ENCODE measurements around the gene KIAA0753. TPM values are rescaled to one million over a fixed set of nuclear protein-coding genes. Genes with fewer than 3 reads are reported as not detected.
"Not testable (repeated sequence)": the region's sequence is repeated elsewhere in the genome, so short reads cannot be mapped to it uniquely, and the experiment has no call there.

KIAA0753 gene
- total RNA-seq, 2 experiments from 2014 or later = 20.8 to 21.4 TPM

- POLR2A ChIA-PET = no interaction called here
- CTCF ChIA-PET = no interaction called here
Observed at GRCh38 chr17:6611231-6611630, 29.3 kb downstream of the KIAA0753 start.

GRCh38 chr17:6610011-6610410 lies 30.5 kb downstream of the KIAA0753 start:
- CTCF ChIA-PET = no interaction called here
- POLR2A ChIA-PET = interaction anchor here (0.7 kb wide), 1 partner anchor 138 kb away, joined by 3 read pairs; no protein-coding TSS in a partner anchor

GRCh38 chr17:6608321-6608720 lies 32.2 kb downstream of the KIAA0753 start:
- ChIA-PET POLR2A (no interaction called here), CTCF (interaction anchor here (1.3 kb wide), 1 partner anchor 16 kb away, joined by 3 read pairs; no protein-coding TSS in a partner anchor)

GRCh38 chr17:6605142-6605541 lies 35.4 kb downstream of the KIAA0753 start:
- CTCF ChIA-PET = no interaction called here
- POLR2A ChIA-PET = no interaction called here

- POLR2A ChIA-PET = no interaction called here
- CTCF ChIA-PET = interaction anchor here (0.6 kb wide), 1 partner anchor 1039 kb away, joined by 4 read pairs; no protein-coding TSS in a partner anchor
Observed at GRCh38 chr17:6603744-6604325, 36.7 kb downstream of the KIAA0753 start.

GRCh38 chr17:6602141-6602540 lies 38.4 kb downstream of the KIAA0753 start:
- POLR2A ChIA-PET = interaction anchor here (0.6 kb wide), 1 partner anchor 104 kb away, joined by 4 read pairs; no protein-coding TSS in a partner anchor
- CTCF ChIA-PET = no interaction called here

- ChIA-PET POLR2A (no interaction called here), CTCF (no interaction called here)
Observed at GRCh38 chr17:6599364-6599763, 41.1 kb downstream of the KIAA0753 start.

- CTCF ChIA-PET = interaction anchor here (0.6 kb wide), 1 partner anchor 992 kb away, joined by 3 read pairs; no protein-coding TSS in a partner anchor
- POLR2A ChIA-PET = no interaction called here
Observed at GRCh38 chr17:6597727-6598126, 42.8 kb downstream of the KIAA0753 start.

GRCh38 chr17:6596941-6597340 lies 43.6 kb downstream of the KIAA0753 start:
- POLR2A ChIA-PET = no interaction called here
- CTCF ChIA-PET = no interaction called here

GRCh38 chr17:6596511-6596910 lies 44.0 kb downstream of the KIAA0753 start:
- POLR2A ChIA-PET = no interaction called here

GRCh38 chr17:6596081-6596480 lies 44.4 kb downstream of the KIAA0753 start:
- ChIA-PET POLR2A (no interaction called here), CTCF (no interaction called here)

More at GRCh38 chr17:6596511-6596910, 44.0 kb downstream of the KIAA0753 start:
- CTCF ChIA-PET = no interaction called here

GRCh38 chr17:6593371-6593770 lies 47.1 kb downstream of the KIAA0753 start:
- CTCF ChIA-PET, POLR2A ChIA-PET: not testable (repeated sequence)

- ChIA-PET CTCF (no interaction called here), POLR2A (no interaction called here)
Observed at GRCh38 chr17:6592173-6592572, 48.3 kb downstream of the KIAA0753 start.

- ChIA-PET POLR2A (interaction anchor here (0.7 kb wide), 1 partner anchor 57 kb away, joined by 3 read pairs; no protein-coding TSS in a partner anchor), CTCF (no interaction called here)
Observed at GRCh38 chr17:6591599-6592158, 48.8 kb downstream of the KIAA0753 start.

- POLR2A ChIA-PET = no interaction called here
- CTCF ChIA-PET = no interaction called here
Observed at GRCh38 chr17:6589266-6589946, 51.1 kb downstream of the KIAA0753 start.

- ChIA-PET CTCF (no interaction called here), POLR2A (no interaction called here)
Observed at GRCh38 chr17:6588165-6588564, 52.3 kb downstream of the KIAA0753 start.

- ChIA-PET POLR2A (no interaction called here), CTCF (no interaction called here)
Observed at GRCh38 chr17:6587310-6587709, 53.2 kb downstream of the KIAA0753 start.

GRCh38 chr17:6583411-6583810 lies 57.1 kb downstream of the KIAA0753 start:
- ChIA-PET CTCF (no interaction called here), POLR2A (no interaction called here)

GRCh38 chr17:6580625-6581024 lies 59.9 kb downstream of the KIAA0753 start:
- ChIA-PET CTCF (interaction anchor here (0.7 kb wide), 1 partner anchor 648 kb away, joined by 3 read pairs; no protein-coding TSS in a partner anchor), POLR2A (interaction anchor here (0.5 kb wide), 1 partner anchor 14 kb away, joined by 3 read pairs; no protein-coding TSS in a partner anchor)

GRCh38 chr17:6578491-6578890 lies 62.0 kb downstream of the KIAA0753 start:
- CTCF ChIA-PET = interaction anchor here (0.6 kb wide), 1 partner anchor 104 kb away, joined by 3 read pairs; no protein-coding TSS in a partner anchor
- POLR2A ChIA-PET = no interaction called here

- CTCF ChIA-PET = no interaction called here
- POLR2A ChIA-PET = no interaction called here
Observed at GRCh38 chr17:6577686-6578263, 62.7 kb downstream of the KIAA0753 start.
